ENCODE results near the gene SLC22A7. TPM values are rescaled to one million over a fixed set of nuclear protein-coding genes. Genes with fewer than 3 reads are reported as not detected.

SLC22A7 gene
- total RNA-seq, 6 donors from 2014 or later: not detected

GRCh38 chr6:43308101-43308989, 10.3 kb downstream of the SLC22A7 start, which contains the start of gene CRIP3:
TSS of gene CRIP3 (minus strand) at chr6:43308826. CDS start at chr6:43308792, 34 bp downstream.
- no peak for TF ChIP-seq POLR2AphosphoS5 (IDR thresholded peaks at IDR 0.05)
- TF ChIP-seq POLR2A (IDR thresholded peaks at IDR 0.05): no peak
- peak in 3 of 6 experiments; percentile 7 to 42 (median 24) for TF ChIP-seq CTCF (IDR thresholded peaks at IDR 0.05)
- no peak for TF ChIP-seq EP300 (IDR thresholded peaks at IDR 0.05)
- Histone ChIP-seq H3K9me3 (no peaks in the 10 kb centered on the region), H3K36me3 (no peaks in the 10 kb centered on the region), H3K27ac (no peak within 1 kb of the TSS), H3K27me3 (no peaks in the 10 kb centered on the region), H3K4me3 (peak within 1 kb of the TSS in 3 of 4 donors; percentile 24 to 37 (median 31)), H3K4me1 (peaks cover 8 to 24% (median 16%) of the 10 kb centered on the region in 4 donors)
- WGBS, 2 donors: 3 to 7% methylated on average over 21 to 38 of the region's 39 CpGs
- peak; percentile 62 to 86 for DNase-seq
- ATAC-seq (ENCODE audit: low FRiP score in 2 of 2): peak; percentile 42 to 74

GRCh38 chr6:43308990-43309477, 11.0 kb downstream of the SLC22A7 start:
- peak overlapping the region in 3 of 4 donors; percentile 24 to 37 (median 31) for H3K4me3 ChIP-seq
- no peaks in the 10 kb centered on the region for H3K27me3 ChIP-seq
- 38 to 46% methylated on average over 6 to 9 of the region's 9 CpGs for WGBS, 2 donors
- TF ChIP-seq POLR2A (IDR thresholded peaks at IDR 0.05) (no peak), POLR2AphosphoS5 (IDR thresholded peaks at IDR 0.05) (no peak), CTCF (IDR thresholded peaks at IDR 0.05) (no peak)
- H3K9me3 ChIP-seq: no peaks in the 10 kb centered on the region
- no peak overlapping the region for H3K27ac ChIP-seq
- H3K36me3 ChIP-seq: no peaks in the 10 kb centered on the region
- no peak for ATAC-seq (ENCODE audit: low FRiP score in 2 of 2)
- H3K4me1 ChIP-seq: peaks cover 8 to 26% (median 16%) of the 10 kb centered on the region in 4 donors
- DNase-seq: no peak

GRCh38 chr6:43310134-43310533, 12.1 kb downstream of the SLC22A7 start:
- peaks cover 8 to 26% (median 16%) of the 10 kb centered on the region in 4 donors for H3K4me1 ChIP-seq

GRCh38 chr6:43310624-43311023, 12.6 kb downstream of the SLC22A7 start:
- no peaks in the 10 kb centered on the region for H3K36me3 ChIP-seq
- H3K27me3 ChIP-seq: no peaks in the 10 kb centered on the region
- ATAC-seq (ENCODE audit: low FRiP score in 2 of 2): no peak
- peaks cover 8 to 26% (median 16%) of the 10 kb centered on the region in 4 donors for H3K4me1 ChIP-seq
- H3K9me3 ChIP-seq: no peaks in the 10 kb centered on the region
- H3K4me3 ChIP-seq: no peak overlapping the region
- no peak for TF ChIP-seq CTCF (IDR thresholded peaks at IDR 0.05)
- DNase-seq: no peak
- no peak overlapping the region for H3K27ac ChIP-seq

More at GRCh38 chr6:43310134-43310533, 12.1 kb downstream of the SLC22A7 start:
- ATAC-seq (ENCODE audit: low FRiP score in 2 of 2) (no peak), DNase-seq (no peak)
- Histone ChIP-seq H3K4me3 (no peak overlapping the region), H3K36me3 (no peaks in the 10 kb centered on the region), H3K27ac (no peak overlapping the region), H3K9me3 (no peaks in the 10 kb centered on the region), H3K27me3 (no peaks in the 10 kb centered on the region)
- TF ChIP-seq POLR2AphosphoS5 (IDR thresholded peaks at IDR 0.05) (no peak), EP300 (IDR thresholded peaks at IDR 0.05) (no peak), POLR2A (IDR thresholded peaks at IDR 0.05) (no peak), CTCF (IDR thresholded peaks at IDR 0.05) (no peak)
- 92 to 96% methylated on average over 2 of the region's 2 CpGs for WGBS, 2 donors
